ENCODE data around the gene ATP6V1D. TPM values are rescaled to one million over a fixed set of nuclear protein-coding genes. Genes with fewer than 3 reads are reported as not detected.
"Not testable (repeated sequence)": the region's sequence is repeated elsewhere in the genome, so short reads cannot be mapped to it uniquely, and the experiment has no call there.

Gene ATP6V1D
- total RNA-seq, 1 donor from 2014 or later: 52.8 TPM

DNA sequence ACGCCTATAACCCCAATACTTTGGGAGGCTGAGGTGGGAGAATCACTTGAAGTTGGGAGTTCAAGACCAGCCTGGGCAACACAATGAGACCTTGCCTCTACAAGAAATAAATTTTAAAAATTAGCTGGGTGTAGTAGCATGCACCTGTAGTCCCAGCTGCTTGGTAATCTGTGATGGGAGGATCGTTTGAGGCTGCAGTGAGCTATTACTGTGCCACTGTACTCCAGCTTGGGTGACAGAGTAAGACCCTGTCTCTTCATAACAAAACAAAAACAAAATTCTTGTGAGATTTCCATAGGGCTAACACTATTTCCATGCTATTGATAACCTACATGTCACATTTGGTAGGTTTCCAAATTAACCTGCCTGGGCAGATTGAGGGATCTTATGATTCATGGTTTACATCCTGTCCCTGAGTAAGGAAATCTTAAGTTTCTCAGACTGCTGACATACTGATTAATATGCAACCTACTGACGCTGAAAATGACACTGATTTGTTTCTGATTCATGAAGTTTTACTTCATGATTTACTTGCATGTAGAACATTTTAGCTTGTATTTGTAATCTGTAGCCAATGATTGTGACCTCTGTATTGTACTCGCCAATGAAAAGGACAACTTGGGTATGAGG lies 15.9 kb downstream of the ATP6V1D start:
- Mint-ChIP-seq H3K36me3 (peaks cover 19% of the 10 kb centered on the region), H3K27ac (no peak overlapping the region), H3K4me1 (ENCODE audit: unreplicated experiment) (no peaks in the 10 kb centered on the region), H3K9me3 (no peaks in the 10 kb centered on the region), H3K27me3 (no peaks in the 10 kb centered on the region), H3K4me3 (no peak overlapping the region)
- DNase-seq (ENCODE audit: extremely low spot score, unreplicated experiment): no peak
- no peak for TF ChIP-seq CTCF (conservative IDR thresholded peaks at IDR 0.05)

DNA sequence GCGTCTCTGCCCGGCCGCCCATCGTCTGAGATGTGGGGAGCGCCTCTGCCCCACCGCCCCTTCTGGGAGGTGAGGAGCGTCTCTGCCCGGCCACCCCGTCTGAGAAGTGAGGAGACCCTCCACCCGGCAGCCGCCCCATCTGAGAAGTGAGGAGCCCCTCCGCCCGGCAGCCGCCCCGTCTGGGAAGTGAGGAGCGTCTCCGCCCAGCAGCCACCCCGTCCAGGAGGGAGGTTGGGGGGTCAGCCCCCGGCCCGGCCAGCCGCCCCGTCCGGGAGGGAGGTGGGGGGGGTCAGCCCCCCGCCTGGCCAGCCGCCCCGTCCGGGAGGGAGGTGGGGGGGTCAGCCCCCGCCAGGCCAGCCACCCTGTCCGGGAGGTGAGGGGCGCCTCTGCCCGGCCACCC lies 18.4 kb downstream of the ATP6V1D start:
- H3K4me3 Mint-ChIP-seq: not testable (repeated sequence)

GRCh38 chr14:67335781-67336180 lies 23.8 kb downstream of the ATP6V1D start:
- peak; percentile 67 for TF ChIP-seq CTCF (conservative IDR thresholded peaks at IDR 0.05)
- H3K36me3 Mint-ChIP-seq: peaks cover 34% of the 10 kb centered on the region
- no peaks in the 10 kb centered on the region for H3K27me3 Mint-ChIP-seq
- no peaks in the 10 kb centered on the region for H3K9me3 Mint-ChIP-seq
- H3K4me3 Mint-ChIP-seq: no peak overlapping the region
- no peak for DNase-seq (ENCODE audit: extremely low spot score, unreplicated experiment)
- H3K4me1 Mint-ChIP-seq (ENCODE audit: unreplicated experiment): no peaks in the 10 kb centered on the region
- no peak overlapping the region for H3K27ac Mint-ChIP-seq

More for the DNA sequence above, 18.4 kb downstream of the ATP6V1D start:
- H3K4me1 Mint-ChIP-seq (ENCODE audit: unreplicated experiment); H3K9me3 Mint-ChIP-seq; H3K27me3 Mint-ChIP-seq; H3K27ac Mint-ChIP-seq; DNase-seq (ENCODE audit: extremely low spot score, unreplicated experiment): not testable (repeated sequence)
- H3K36me3 Mint-ChIP-seq: peaks cover 22% of the 10 kb centered on the region

- Mint-ChIP-seq H3K4me1 (ENCODE audit: unreplicated experiment) (no peaks in the 10 kb centered on the region), H3K27me3 (no peaks in the 10 kb centered on the region), H3K9me3 (no peaks in the 10 kb centered on the region), H3K36me3 (peaks cover 33% of the 10 kb centered on the region), H3K27ac (no peak overlapping the region), H3K4me3 (no peak overlapping the region)
- no peak for DNase-seq (ENCODE audit: extremely low spot score, unreplicated experiment)
- no peak for TF ChIP-seq CTCF (conservative IDR thresholded peaks at IDR 0.05)
Observed at GRCh38 chr14:67332468-67332867, 27.1 kb downstream of the ATP6V1D start.

- H3K9me3 Mint-ChIP-seq: no peaks in the 10 kb centered on the region
- no peak overlapping the region for H3K4me3 Mint-ChIP-seq
- DNase-seq (ENCODE audit: extremely low spot score, unreplicated experiment): no peak
- no peaks in the 10 kb centered on the region for H3K27me3 Mint-ChIP-seq
- TF ChIP-seq CTCF (conservative IDR thresholded peaks at IDR 0.05): no peak
- no peaks in the 10 kb centered on the region for H3K4me1 Mint-ChIP-seq (ENCODE audit: unreplicated experiment)
- peaks cover 39% of the 10 kb centered on the region for H3K36me3 Mint-ChIP-seq
- peak overlapping the region; percentile 10 for H3K27ac Mint-ChIP-seq
Observed at GRCh38 chr14:67331368-67332125, 28.1 kb downstream of the ATP6V1D start.

DNA sequence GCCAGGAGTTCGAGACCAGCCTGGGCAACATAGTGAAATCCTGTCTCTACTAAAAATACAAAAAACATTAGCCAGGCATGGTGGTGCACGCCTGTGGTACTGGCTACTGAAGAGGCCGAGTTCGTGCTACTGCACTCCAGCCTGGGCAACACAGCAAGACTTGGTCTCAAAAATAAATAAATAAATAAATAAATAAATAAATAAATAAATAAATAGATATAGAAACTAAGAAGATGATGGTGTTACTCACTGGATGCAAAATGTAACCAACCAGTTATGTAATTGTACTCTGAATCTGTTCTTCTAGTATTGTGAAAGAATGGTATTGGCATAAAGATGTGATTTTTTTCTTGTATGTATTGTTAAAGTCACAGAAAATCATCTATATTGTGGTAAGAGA lies 29.9 kb downstream of the ATP6V1D start:
- H3K27me3 Mint-ChIP-seq; H3K27ac Mint-ChIP-seq; H3K9me3 Mint-ChIP-seq; H3K4me3 Mint-ChIP-seq; H3K4me1 Mint-ChIP-seq (ENCODE audit: unreplicated experiment); DNase-seq (ENCODE audit: extremely low spot score, unreplicated experiment): not testable (repeated sequence)
- H3K36me3 Mint-ChIP-seq: peaks cover 37% of the 10 kb centered on the region
